T-helper 2 cell treated with Interferon-gamma antibody and Interleukin-4, amounts not matched to agents 100 ng/mL and 5 ng/mL, for 36 hours (primary cell): ENCODE results near the gene EFCAB6. TPM values are rescaled to one million over a fixed set of nuclear protein-coding genes. Genes with fewer than 3 reads are reported as not detected.

Experiments
- intact Hi-C: fragments of 100-400 bp; cut with micrococcal nuclease; formaldehyde crosslinking; loops from one replicate; pipeline ENCODE4 v1.15.1; 2023
- total RNA-seq: library from RNA; stranded (reverse); gene quantifications from 2 replicates; pipeline ENCODE4 v1.2.3, GENCODE V29; 2022

EFCAB6 gene
- 0.20 TPM in 1 of 2 replicates, not detected in the other for total RNA-seq

DNA sequence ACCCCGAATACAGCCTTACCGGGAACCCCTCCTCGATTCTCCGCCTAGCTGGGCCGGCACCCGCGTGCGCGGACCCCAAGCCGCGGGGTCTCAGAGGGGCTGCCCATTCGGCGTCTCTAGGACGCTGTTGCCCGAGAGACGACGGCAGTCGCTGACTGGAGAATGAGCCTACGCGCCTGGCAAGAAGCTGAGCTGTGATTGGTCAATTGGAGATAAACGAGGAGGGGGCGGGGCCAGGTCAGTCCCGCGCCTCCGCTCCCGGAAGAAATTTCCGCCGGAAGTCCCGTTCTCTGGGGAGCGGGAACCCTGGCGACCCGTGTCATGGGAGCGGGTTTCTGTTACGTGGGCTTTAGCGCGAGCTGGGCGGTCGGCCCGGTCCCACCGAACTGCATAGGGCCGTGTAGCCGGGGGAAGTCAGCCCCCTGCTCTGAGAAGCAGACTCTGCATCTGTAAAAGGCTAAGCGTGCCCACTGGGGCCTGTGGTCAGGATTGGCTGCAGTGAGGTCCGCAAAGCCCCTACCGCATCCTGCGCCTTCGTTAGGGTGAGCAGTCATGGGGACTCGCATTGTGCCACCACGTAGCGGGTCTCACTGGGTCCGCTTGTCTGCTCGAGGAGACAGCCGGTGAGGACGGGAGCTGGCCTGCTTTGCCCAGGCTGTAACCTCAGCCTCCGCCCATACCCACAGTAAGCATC lies at the start of gene EFCAB6:
TSS of gene EFCAB6 (minus strand) at position 157 of the 694 bp plus-strand sequence. CDS start 29,987 bp downstream, outside the sequence.
- intact Hi-C loops: loop anchor here (5.0 kb wide), 1 partner anchor 140 kb away; no protein-coding TSS in a partner anchor

GRCh38 chr22:43861529-43861928 lies 49.4 kb upstream of the EFCAB6 start:
- intact Hi-C loops: no loop called here

DNA sequence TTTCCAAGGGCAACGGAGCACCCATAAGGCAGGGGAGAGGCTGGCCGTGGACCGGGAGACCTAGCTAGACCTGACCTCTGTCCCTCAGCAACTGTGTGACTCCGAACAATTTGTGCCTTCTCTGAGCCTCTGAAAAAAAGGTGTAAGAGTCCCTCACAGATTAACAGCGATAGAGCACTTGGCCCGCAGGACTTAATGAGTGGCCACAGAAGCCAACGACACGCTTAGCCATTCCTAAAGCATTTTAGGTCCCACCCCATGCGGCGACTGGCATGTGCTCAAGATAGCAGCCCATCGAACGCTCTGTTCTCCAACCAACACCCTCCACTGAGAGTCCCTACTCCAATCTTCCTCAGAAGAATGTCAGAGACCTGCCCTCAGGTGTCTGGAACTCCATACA lies 48.7 kb upstream of the EFCAB6 start:
- intact Hi-C loops: no loop called here

DNA sequence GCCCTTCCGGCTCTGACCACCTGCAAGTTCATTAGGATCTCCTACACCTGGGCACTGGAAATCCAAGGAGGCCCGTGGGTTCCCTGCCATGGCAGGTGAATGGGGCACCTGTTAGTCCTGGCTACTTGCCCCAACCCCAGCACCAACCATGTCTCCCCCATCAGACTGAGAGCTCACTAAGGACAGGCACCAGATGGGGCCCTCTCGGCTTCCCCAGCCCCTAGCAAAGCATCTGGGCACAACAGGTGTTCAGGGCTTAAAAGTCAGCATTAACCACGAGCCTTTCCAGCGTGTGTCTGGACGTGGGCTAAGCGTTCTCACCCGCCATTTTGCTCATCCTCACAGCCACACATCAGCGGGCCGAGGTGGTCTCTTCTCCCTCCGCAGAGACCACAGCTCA lies 48.0 kb upstream of the EFCAB6 start:
- intact Hi-C loops: no loop called here

GRCh38 chr22:43859621-43860020 lies 47.5 kb upstream of the EFCAB6 start:
- intact Hi-C loops: no loop called here

DNA sequence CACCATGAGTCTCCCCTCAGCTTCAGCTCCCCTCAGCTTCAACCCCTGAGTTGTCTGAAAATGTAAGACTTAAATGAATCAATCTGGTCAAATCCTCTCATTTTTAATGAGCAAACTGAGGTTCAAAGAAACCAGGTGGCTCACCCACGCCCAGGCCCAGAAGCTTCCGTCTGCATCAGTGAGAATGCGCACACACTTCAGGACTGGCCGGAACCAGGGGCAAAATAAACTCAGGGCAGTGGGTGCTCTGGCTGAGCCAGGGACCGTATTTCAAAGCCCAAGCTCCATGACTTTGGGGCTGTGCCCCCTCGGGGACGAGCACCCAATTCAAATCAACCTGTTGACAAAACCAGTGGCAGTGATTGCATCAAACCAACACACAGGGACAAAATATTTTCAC lies 47.1 kb upstream of the EFCAB6 start:
- intact Hi-C loops: no loop called here

DNA sequence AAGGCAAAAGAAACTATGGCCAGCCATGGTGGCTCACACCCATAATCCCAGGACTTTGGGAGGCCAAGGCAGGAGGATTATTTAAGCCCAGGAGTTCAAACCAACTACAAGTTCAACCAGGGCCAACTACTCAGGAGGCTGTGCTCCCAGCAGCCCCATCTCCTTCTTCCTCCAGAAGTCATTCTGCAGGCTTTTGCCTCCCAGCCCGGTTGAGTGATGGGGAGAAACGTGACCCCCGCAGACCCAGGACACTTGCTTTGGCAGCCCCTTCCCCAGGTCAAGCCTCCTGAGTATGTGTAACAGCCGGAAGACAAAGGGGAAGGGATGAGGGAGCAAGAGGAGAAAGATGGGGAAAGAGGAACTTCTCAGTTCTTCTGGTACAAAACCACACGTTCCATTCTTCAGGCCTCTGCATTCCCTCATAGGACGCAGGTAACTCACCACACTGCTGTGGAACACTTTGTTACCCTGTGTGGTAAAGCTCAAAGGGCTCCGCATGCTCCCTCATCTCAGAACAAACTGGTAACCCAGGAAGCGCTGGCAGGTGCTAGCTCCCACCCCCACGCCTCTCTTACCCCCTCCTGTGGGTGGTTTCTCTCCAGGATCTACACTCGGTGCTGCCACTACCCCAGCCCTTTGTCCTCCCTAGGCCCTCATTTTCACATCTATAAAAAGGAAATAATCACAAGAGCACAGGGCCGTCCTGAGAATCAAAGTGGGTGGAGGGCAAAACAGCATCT lies 46.2 kb upstream of the EFCAB6 start:
- intact Hi-C loops: no loop called here

DNA sequence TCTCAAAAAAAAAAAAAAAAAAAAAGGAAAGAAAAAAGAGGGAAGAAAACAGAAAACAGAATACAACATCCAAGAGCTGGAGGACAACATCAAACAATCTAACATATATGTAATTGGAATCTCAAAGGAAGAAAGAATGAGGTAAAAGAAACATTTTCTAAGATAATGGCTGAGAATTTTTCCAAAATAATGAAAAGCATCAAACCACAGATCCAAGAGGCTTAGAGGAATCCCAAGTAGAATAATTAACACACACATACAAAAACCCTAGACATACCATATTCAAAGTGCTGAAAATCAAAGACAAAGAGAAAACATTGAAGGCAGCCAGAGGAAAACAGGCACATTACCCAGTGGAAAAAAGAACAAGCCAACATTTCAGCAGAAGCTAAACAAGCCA lies 45.3 kb upstream of the EFCAB6 start:
- intact Hi-C loops: no loop called here

- intact Hi-C loops: no loop called here
Measured at GRCh38 chr22:43855431-43855830, 43.3 kb upstream of the EFCAB6 start.

DNA sequence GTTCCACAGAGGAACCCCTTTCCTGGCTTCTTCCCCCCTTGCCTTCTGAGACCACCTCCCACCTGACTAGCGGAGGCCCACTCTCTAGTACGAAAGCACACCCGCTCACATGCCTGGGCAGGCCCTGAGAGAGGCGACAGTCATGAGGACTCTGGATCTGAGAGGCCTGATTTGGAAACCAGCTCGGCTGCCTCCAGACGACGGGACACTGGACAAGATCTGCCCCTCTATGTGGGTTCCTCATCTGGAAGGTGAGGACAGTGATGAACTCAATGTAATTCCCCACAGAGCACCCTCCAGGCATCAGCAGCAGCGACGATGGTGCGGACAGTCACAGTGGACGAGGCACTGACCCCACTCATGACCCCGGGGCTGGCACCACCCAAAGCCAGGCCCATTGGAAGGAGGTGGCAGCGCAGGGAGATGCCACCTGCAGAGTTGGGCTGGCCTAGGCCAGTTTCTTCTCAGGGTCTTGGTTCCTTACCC lies 42.7 kb upstream of the EFCAB6 start:
- intact Hi-C loops: no loop called here

- intact Hi-C loops: no loop called here
Measured at GRCh38 chr22:43854121-43854785, 42.1 kb upstream of the EFCAB6 start.

- intact Hi-C loops: no loop called here
Measured at GRCh38 chr22:43853328-43853931, 41.3 kb upstream of the EFCAB6 start.

DNA sequence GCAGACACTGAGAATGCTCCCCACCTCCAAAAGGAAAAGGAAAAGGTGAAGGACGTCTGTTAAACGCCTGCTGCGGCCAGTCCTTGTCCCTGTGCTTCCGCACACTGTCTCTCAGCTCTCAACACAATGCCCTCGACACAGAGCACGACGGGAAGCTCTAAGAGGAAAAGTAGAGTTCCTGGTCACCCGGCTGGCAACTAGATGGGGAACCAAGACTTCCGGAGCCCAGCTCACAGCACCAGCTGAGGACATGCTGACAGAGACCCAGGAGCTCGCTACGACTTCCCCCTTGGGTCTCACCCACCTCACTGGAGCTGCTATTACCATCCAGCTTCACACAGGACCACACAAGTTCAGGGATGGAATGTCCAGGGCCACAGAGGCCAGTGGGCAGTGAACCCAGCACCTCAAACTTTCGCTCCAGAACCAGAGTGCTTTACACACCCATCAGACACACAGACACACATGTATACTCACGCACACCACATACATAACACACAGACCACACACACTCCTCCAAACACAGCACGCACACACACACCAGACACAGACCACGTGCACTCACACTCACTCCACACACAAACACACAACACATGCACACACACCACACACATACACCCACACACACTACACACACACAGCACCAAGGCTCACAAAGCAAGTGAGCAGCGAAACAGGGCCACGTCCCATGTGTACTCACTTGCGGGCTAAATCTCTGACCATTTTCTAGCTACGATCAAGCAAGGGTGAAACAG lies 40.6 kb upstream of the EFCAB6 start:
- intact Hi-C loops: no loop called here

DNA sequence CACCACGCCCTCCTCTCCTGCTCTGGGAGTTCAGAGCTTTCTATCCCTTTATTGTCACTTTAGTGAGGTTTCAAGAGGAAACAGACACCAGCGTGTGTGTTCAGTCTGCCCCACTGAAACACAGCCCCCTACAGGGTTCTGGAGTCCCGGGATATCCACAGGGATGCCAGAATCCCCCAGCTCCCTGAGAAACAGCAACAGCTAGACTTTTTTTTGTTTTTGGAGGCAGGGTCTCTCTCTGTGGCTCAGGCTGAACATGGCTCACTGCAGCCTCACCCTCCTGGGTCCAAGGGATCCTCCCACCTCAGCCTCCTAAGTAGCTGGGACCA lies 39.8 kb upstream of the EFCAB6 start:
- intact Hi-C loops: no loop called here

DNA sequence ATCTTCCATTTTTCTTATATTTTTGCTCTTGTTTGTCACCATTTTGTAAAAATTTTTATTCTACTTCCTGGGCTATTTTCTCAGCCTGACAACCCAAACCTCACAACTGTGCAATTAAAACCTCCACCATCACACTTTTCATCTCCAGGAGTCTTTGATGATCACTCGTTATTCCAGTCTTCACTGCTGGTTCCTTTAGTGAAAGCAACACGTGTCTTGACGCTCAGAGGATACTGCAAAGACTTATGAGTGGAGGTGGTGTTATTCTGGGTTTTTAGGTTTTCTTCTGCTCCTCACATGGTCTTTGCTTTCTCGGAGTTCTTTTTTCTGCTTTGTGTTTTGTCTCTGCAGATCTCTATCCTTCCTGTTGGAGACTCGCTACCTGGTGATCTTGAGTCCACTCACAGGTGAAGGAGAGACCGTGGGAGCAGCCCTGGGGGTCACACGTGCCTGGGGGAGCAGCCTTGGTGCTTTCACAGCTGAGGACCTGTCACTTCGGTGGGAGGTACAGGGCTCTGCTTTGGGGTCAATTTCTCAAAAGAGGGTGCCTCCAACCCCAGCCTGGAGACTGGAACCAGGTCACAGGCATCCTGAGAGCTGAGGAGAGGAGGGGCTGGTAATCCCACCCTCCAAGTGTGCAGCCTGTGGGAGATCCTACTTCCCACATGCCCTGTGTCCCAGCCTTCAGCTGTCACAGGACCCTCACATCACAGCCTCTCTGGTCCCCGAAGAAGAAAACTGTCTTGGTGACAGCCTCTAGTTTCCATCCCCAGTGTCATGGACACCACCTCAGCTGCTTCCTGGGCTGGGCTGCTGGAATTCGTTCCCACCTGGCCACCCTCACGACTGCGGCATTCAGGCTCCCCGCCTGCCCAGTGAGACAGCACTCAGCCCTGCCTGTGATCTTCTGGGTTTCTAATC lies 39.2 kb upstream of the EFCAB6 start:
- intact Hi-C loops: no loop called here

DNA sequence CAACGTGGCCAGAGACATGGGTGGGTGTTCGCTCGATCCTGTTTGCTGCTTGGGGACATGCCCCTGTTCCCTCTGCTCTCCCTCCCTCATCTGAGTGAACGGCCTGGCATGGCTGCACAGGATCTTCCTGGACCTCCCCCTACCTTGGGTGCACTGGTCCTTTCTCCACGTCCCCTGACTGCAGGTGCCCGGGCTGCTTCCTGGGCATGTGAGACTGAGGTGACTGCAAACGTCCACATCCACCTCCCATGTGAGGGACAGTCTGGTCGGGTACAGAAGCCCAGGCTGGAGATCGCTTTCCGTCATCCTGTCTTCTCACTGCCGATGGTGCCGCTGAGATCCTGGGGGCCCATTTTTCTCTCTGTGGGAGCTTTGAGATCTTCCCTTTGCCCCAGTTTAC lies 38.4 kb upstream of the EFCAB6 start:
- intact Hi-C loops: no loop called here

DNA sequence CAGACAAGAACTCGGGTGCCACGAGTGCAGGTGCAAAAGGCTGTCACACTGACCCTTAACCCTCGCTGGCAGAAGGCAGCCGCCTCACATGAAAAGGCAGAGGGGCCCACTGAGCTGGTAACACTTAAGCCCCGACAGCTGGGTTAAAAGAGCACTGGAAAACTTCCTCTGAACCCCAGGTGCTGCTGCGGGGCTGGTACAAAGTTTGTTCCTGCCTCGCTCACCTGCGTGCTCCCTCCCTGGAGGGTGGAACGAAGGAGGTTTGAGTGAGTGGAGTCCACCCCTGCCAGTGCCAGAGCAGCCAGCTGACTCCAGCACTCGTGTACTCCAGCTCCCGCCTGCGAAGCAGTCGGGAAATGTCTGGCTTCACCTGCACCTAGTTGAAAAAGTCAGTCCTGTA lies 37.6 kb upstream of the EFCAB6 start:
- intact Hi-C loops: no loop called here

GRCh38 chr22:43848366-43849171 lies 36.5 kb upstream of the EFCAB6 start:
- intact Hi-C loops: no loop called here
